GM12874 (cell line): ENCODE data around the gene TEK.

ENCODE experiments used
- TF ChIP-seq, protein P1 (sequence below): IDR thresholded peaks from 2 replicates; pipeline ENCODE4 v1.5.1; 2011; ENCODE audit warnings: low read depth, mild to moderate bottlenecking, control low read depth, low read length, moderate library complexity; ENCODE audit not compliant: insufficient read depth

The TEK gene

DNA sequence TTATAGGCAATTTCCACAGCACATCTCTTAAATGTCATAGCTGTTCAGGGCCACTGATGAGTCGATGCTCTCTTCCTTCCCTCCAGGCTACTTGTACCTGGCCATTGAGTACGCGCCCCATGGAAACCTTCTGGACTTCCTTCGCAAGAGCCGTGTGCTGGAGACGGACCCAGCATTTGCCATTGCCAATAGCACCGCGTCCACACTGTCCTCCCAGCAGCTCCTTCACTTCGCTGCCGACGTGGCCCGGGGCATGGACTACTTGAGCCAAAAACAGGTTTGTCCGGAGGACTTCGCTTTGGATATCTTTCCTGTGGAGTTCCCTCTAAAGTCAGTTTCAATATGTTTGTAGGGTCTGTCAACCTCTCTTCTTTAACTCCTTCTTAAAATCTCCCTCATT is 103.6 kb downstream of the TEK start:
- TF ChIP-seq, protein P1, sequence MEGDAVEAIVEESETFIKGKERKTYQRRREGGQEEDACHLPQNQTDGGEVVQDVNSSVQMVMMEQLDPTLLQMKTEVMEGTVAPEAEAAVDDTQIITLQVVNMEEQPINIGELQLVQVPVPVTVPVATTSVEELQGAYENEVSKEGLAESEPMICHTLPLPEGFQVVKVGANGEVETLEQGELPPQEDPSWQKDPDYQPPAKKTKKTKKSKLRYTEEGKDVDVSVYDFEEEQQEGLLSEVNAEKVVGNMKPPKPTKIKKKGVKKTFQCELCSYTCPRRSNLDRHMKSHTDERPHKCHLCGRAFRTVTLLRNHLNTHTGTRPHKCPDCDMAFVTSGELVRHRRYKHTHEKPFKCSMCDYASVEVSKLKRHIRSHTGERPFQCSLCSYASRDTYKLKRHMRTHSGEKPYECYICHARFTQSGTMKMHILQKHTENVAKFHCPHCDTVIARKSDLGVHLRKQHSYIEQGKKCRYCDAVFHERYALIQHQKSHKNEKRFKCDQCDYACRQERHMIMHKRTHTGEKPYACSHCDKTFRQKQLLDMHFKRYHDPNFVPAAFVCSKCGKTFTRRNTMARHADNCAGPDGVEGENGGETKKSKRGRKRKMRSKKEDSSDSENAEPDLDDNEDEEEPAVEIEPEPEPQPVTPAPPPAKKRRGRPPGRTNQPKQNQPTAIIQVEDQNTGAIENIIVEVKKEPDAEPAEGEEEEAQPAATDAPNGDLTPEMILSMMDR, result no peak

DNA sequence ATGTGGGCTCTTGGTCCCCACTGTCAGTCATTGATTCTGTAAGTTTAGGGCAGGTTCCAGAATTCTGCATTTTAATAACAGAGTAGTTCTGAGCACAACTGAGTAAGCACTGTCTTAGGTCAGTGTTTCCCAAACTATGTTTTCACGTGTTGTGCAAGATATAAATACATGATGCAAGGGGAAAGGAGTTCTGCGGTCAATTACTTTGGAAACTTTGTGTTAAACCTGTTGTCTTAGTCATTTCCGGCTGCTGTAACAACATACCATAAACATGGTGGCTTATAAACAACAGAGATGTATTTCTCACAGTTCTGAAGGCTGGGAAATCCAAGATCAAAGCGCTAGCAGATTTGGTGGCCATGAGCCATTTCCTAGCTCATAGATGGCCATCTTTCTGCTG is 118.2 kb downstream of the TEK start:
- TF ChIP-seq, protein P1, result no peak

DNA sequence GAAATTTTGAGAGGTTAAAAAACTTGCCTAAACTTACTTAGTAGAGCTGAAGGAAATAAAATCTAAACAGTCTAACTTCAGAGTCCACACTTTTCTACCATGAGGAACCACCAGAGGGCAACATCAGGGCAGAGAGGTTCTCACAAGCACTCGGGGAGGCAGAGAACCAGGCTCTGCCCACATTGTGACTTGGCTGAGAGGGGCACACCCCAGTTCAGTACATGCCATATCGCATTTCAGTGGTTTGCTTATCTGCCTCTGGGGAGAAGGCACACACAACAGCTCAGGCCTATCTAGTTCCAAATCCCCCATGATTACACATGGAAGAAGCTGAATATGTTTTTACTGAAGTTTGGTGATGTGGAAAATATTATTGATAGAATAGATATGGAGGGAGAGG is 138.7 kb downstream of the TEK start:
- TF ChIP-seq, protein P1, result peak; percentile 67

DNA sequence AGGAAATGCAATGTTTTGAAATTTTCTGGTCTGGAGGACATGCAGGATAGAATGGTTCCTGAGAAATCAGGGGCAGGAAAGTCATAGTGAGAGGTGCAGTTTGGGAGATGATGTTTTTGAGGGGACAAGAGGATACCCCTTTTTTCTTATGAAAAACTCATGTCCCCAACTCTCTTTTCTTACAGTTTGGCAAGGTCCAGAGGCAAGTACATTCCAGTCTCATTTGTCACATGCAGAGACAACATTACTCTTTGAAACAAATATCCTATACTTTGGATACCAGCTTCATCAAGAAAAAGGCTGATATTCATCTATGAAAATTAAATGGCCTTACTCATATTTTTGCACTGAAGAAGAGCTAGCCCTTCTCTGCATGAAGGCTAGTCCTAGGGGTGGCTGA is 139.7 kb downstream of the TEK start:
- TF ChIP-seq, protein P1, result no peak

DNA sequence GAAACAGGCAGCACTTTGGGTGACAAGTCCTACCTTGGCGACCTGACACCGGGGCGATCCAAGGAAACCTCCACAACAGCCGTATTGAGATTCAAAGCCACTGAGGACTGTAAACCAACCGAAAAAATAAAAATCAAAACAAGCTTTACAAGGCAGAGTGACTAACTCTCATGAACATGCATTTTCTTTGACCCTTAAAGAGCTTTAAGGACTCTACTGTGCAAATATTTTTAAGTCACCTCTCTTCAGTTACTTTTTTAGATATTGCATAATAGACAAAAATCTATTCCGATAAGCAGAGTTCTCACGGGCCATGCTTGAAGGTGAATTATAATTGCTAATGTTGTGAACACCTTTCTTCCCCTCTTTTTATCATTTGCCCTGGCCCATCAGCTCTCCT is 149.6 kb downstream of the TEK start:
- TF ChIP-seq, protein P1, result no peak

DNA sequence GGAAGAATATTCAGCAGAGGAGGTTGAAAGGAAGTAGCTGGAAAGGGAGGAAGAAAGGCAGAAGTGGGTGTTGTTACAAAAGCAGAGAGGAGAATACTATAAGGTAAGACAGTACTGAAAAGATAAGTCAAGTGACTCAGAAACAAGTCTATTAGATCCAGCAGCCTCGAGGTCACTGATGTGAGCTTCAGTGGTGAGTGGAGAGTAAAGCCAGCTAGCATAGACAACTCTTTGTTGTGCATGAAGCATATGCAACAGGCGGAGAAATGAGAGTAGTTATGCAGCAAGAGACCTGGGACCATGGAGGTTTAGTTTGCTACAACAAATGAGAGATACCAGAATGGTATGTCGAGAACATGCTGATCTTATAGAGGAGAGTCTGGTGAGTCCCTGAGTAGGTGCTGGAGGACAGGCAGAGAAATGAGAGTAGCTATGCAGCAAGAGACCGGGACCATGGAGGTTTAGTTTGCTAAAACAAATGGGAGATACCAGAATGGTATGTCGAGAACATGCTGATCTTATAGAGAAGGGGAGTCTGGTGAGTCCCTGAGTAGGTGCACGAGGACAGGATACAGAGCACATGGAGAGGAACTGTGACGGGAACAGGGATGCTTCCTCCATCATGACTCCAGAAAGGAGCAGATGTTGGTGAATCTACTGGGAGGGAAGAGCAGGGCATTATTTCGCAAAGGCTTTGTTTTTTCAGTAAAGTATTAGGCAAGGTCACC is 151.9 kb downstream of the TEK start:
- TF ChIP-seq, protein P1, result no peak

DNA sequence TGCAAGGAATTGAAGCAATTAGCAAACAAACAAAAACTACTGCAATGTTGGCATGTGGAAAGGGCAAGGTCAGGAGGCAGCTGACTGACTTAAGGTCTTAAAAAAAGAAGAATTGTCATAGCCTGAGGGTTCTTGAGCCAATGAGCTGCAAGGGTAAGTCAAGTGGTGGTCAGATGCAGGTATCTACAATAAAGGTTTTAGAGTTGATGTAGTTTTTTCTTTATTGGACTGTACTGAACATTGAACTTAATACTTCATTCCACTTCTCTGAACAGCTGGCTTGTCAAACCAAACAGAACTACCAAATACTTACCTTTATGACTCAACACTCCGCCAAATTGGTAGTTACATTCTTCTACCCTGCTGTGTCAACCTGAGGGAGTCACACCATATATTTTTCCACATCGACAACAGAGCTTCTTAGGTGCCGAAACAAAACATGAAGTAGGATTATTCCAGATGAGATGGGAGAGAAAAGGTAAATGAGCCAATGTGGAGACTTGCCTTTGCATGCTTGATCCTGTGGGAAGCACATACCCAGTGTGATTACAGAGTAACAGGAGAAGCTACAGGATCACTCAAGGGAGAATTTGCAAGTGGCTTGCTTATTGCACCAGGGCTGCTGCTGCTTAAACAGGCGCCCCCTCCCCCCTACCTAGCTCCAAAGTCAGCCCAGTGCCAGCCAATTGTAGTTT is 152.6 kb downstream of the TEK start:
- TF ChIP-seq, protein P1, result no peak
